WTC11 (cell line): Measurements from ENCODE around the gene CR2. TPM values are rescaled to one million over a fixed set of nuclear protein-coding genes. Genes with fewer than 3 reads are reported as not detected.

Experiments
- ATAC-seq: fragments of 200-7000 bp; cut with Tn5 transposase; 2 replicates; pipeline ENCODE4 v1.10.0; 2021; ENCODE audit warnings: mild to moderate bottlenecking, moderate library complexity
- CTCF ChIA-PET: fragments of 300-600 bp; sonication (Branson Sonifier 250); formaldehyde crosslinking; loops from one replicate; lab custom pipeline; 2021; ENCODE audit warnings: antibody characterized with exemption; lab: Charles Lee
- POLR2A ChIA-PET: fragments of 350-600 bp; sonication (Branson Sonifier 250); formaldehyde crosslinking; loops from one replicate; lab custom pipeline; 2021; ENCODE audit warnings: antibody characterized with exemption; lab: Charles Lee
- DNase-seq: peaks from one replicate; pipeline ENCODE4 v3.0.0; 2021; ENCODE audit warnings: low spot score
- H3K27ac Mint-ChIP-seq: 2 replicates; pipeline ENCODE4 v1.8.0; 2021; ENCODE audit warnings: mixed read lengths
- H3K27me3 Mint-ChIP-seq: 2 replicates; pipeline ENCODE4 v1.8.0; 2021; ENCODE audit warnings: low read depth, mild to moderate bottlenecking, moderate library complexity, mixed read lengths
- H3K36me3 Mint-ChIP-seq: 2 replicates; pipeline ENCODE4 v1.8.0; 2021; ENCODE audit warnings: mixed read lengths
- H3K4me1 Mint-ChIP-seq: 2 replicates; pipeline ENCODE4 v1.8.0; 2022; ENCODE audit warnings: mixed read lengths
- H3K4me3 Mint-ChIP-seq: 2 replicates; pipeline ENCODE4 v1.8.0; 2021; ENCODE audit warnings: mild to moderate bottlenecking, moderate library complexity, mixed read lengths
- H3K9me3 Mint-ChIP-seq: 2 replicates; pipeline ENCODE4 v1.8.0; 2021; ENCODE audit warnings: mixed read lengths
- AR ChIP-seq: fragments of 250-450 bp; sonication (Bioruptor Pico); IDR thresholded peaks from 2 replicates; pipeline ENCODE4 v1.9.0; 2021; ENCODE audit warnings: mild to moderate bottlenecking
- E2F1 ChIP-seq: sonication (generic); formaldehyde crosslinking; IDR thresholded peaks from 2 replicates; pipeline ENCODE4 v1.8.0; 2022; ENCODE audit warnings: mild to moderate bottlenecking, missing genetic modification reagents
- E2F4 ChIP-seq: sonication (generic); formaldehyde crosslinking; IDR thresholded peaks from 2 replicates; pipeline ENCODE4 v1.8.1; 2022; ENCODE audit warnings: low read depth, mild to moderate bottlenecking, moderate library complexity, missing genetic modification reagents, borderline replicate concordance
- E2F5 ChIP-seq: sonication (generic); formaldehyde crosslinking; IDR thresholded peaks from 2 replicates; pipeline ENCODE4 v1.8.1; 2022; ENCODE audit warnings: mild to moderate bottlenecking, moderate library complexity, missing genetic modification reagents
- ESRRA ChIP-seq: sonication (generic); formaldehyde crosslinking; IDR thresholded peaks from 2 replicates; pipeline ENCODE4 v1.8.1; 2022; ENCODE audit warnings: mild to moderate bottlenecking, missing genetic modification reagents, borderline replicate concordance
- FOXK1 ChIP-seq: sonication (generic); formaldehyde crosslinking; IDR thresholded peaks from 2 replicates; pipeline ENCODE4 v1.8.0; 2022; ENCODE audit warnings: mild to moderate bottlenecking, moderate library complexity, missing genetic modification reagents
- HMGXB4 ChIP-seq: sonication (generic); formaldehyde crosslinking; IDR thresholded peaks from 2 replicates; pipeline ENCODE4 v1.8.1; 2023; ENCODE audit warnings: mild to moderate bottlenecking, moderate library complexity, missing genetic modification reagents
- IRF2 ChIP-seq: sonication (generic); formaldehyde crosslinking; IDR thresholded peaks from 2 replicates; pipeline ENCODE4 v1.8.0; 2022; ENCODE audit warnings: low read depth, missing genetic modification reagents, borderline replicate concordance
- JAZF1 ChIP-seq: fragments of 250-450 bp; sonication (Bioruptor Pico); IDR thresholded peaks from 2 replicates; pipeline ENCODE4 v1.9.0; 2021; ENCODE audit warnings: moderate library complexity, mild to moderate bottlenecking, inconsistent platforms
- MLX ChIP-seq: sonication (generic); formaldehyde crosslinking; IDR thresholded peaks from 2 replicates; pipeline ENCODE4 v1.8.1; 2023; ENCODE audit warnings: mild to moderate bottlenecking, missing genetic modification reagents, moderate library complexity
- MXD4 ChIP-seq: fragments of 250-450 bp; sonication (Bioruptor Pico); IDR thresholded peaks from 2 replicates; pipeline ENCODE4 v1.8.0; 2021; ENCODE audit warnings: mild to moderate bottlenecking, moderate library complexity, borderline replicate concordance
- NR1H2 ChIP-seq: sonication (generic); formaldehyde crosslinking; IDR thresholded peaks from 2 replicates; pipeline ENCODE4 v1.9.0; 2021; ENCODE audit warnings: mild to moderate bottlenecking, moderate library complexity, missing genetic modification reagents
- NR2C2 ChIP-seq: sonication (generic); formaldehyde crosslinking; IDR thresholded peaks from 2 replicates; pipeline ENCODE4 v1.8.0; 2022; ENCODE audit warnings: mild to moderate bottlenecking, missing genetic modification reagents
- PRDM15 ChIP-seq: sonication (generic); formaldehyde crosslinking; IDR thresholded peaks from 2 replicates; pipeline ENCODE4 v1.8.0; 2022; ENCODE audit warnings: missing genetic modification reagents
- PREB ChIP-seq: sonication (generic); formaldehyde crosslinking; IDR thresholded peaks from 2 replicates; pipeline ENCODE4 v1.8.1; 2022; ENCODE audit warnings: mild to moderate bottlenecking, missing genetic modification reagents, moderate library complexity, borderline replicate concordance
- ZNF138 ChIP-seq: sonication (generic); formaldehyde crosslinking; conservative IDR thresholded peaks from 2 replicates; pipeline ENCODE4 v1.8.1; 2022; ENCODE audit warnings: mild to moderate bottlenecking, moderate library complexity, missing genetic modification reagents
- ZNF219 ChIP-seq: sonication (generic); formaldehyde crosslinking; IDR thresholded peaks from 2 replicates; pipeline ENCODE4 v1.8.0; 2023; ENCODE audit warnings: missing genetic modification reagents, mild to moderate bottlenecking, borderline replicate concordance
- ZNF263 ChIP-seq: sonication (generic); formaldehyde crosslinking; IDR thresholded peaks from 2 replicates; pipeline ENCODE4 v1.8.1; 2022; ENCODE audit warnings: low read depth, mild to moderate bottlenecking, moderate library complexity, missing genetic modification reagents
- ZNF425 ChIP-seq: fragments of 250-450 bp; sonication (Bioruptor Pico); conservative IDR thresholded peaks from 2 replicates; pipeline ENCODE4 v1.9.0; 2021; ENCODE audit warnings: mild to moderate bottlenecking
- total RNA-seq: library from RNA; stranded (reverse); gene quantifications from 3 replicates; pipeline ENCODE4 v1.2.3, GENCODE V29; 2021

The CR2 gene
- total RNA-seq, 1 experiment from 2014 or later, result 3.8 TPM

GRCh38 chr1:207463571-207463970 is 9.4 kb downstream of the CR2 start:
- no peak for TF ChIP-seq ZNF138
- no peak for TF ChIP-seq HMGXB4 (CRISPR knock-in tag)
- no peak for TF ChIP-seq ESRRA (CRISPR knock-in tag)
- no peak for TF ChIP-seq E2F5 (CRISPR knock-in tag)
- no peak for TF ChIP-seq AR
- TF ChIP-seq NR2C2 (CRISPR knock-in tag), result no peak
- TF ChIP-seq IRF2 (CRISPR knock-in tag), result no peak
- no peak for TF ChIP-seq MXD4 (CRISPR knock-in tag)
- no peak for TF ChIP-seq FOXK1 (CRISPR knock-in tag)
- no peak for TF ChIP-seq ZNF425 (CRISPR knock-in tag)
- no peak for TF ChIP-seq MLX (CRISPR knock-in tag)
- TF ChIP-seq NR1H2 (CRISPR knock-in tag), result no peak
- no peak for TF ChIP-seq PRDM15 (CRISPR knock-in tag)
- no peak for TF ChIP-seq ZNF219
- no peak for TF ChIP-seq ZNF263
- TF ChIP-seq E2F1 (CRISPR knock-in tag), result no peak
- no peak for TF ChIP-seq E2F4 (CRISPR knock-in tag)
- TF ChIP-seq PREB, result no peak
- no peak for TF ChIP-seq JAZF1
- no peaks in the 10 kb centered on the region for H3K36me3 Mint-ChIP-seq
- POLR2A ChIA-PET, result no interaction called here
- H3K27me3 Mint-ChIP-seq, result no peaks in the 10 kb centered on the region; the same call in 1 of the 2 replicates
- no peak overlapping the region for H3K4me3 Mint-ChIP-seq
- no peak overlapping the region for H3K27ac Mint-ChIP-seq
- CTCF ChIA-PET, result interaction anchor here (1.1 kb wide), 2 partner anchors 9 to 62 kb away, joined by 5 to 6 read pairs; partner anchors contain the start of gene CR2
- H3K9me3 Mint-ChIP-seq, result no peaks in the 10 kb centered on the region
- DNase-seq, result no peak
- ATAC-seq, result no peak
- H3K4me1 Mint-ChIP-seq, result no peaks in the 10 kb centered on the region
